ENCODE data around the gene TET3. TPM values are rescaled to one million over a fixed set of nuclear protein-coding genes. Genes with fewer than 3 reads are reported as not detected.

The TET3 gene
- total RNA-seq, 6 experiments from 2014 or later: 3.7 to 6.8 (median 5.1) TPM

GRCh38 chr2:74025971-74026612 is 41.4 kb downstream of the TET3 start:
- H3K4me3 ChIP-seq: no peak overlapping the region
- 50% methylated on average over 3 of the region's 6 CpGs for WGBS (ENCODE audit: insufficient coverage, low coverage, low lambda C conversion rate, missing lambda C conversion rate)
- H3K27me3 ChIP-seq: no peaks in the 10 kb centered on the region
- H3K36me3 ChIP-seq: no peaks in the 10 kb centered on the region
- H3K27ac ChIP-seq: no peak overlapping the region
- H3K9me3 ChIP-seq: no peaks in the 10 kb centered on the region
- TF ChIP-seq POLR2A (IDR thresholded peaks at IDR 0.05) (no peak), CTCF (IDR thresholded peaks at IDR 0.05) (no peak)
- no peaks in the 10 kb centered on the region for H3K4me1 ChIP-seq
- intact Hi-C loops (cut with DNase I): no loop called here
- peak; percentile 30 to 52 (median 39) for ATAC-seq
- DNase-seq: no peak

GRCh38 chr2:74026687-74027241 is 42.1 kb downstream of the TET3 start:
- Histone ChIP-seq H3K4me1 (no peaks in the 10 kb centered on the region), H3K4me3 (no peak overlapping the region), H3K27ac (no peak overlapping the region), H3K9me3 (no peaks in the 10 kb centered on the region), H3K27me3 (no peaks in the 10 kb centered on the region), H3K36me3 (no peaks in the 10 kb centered on the region)
- intact Hi-C loops (cut with DNase I): no loop called here
- ATAC-seq: peak in 3 of 4 donors; percentile 38 to 50 (median 40)
- WGBS (ENCODE audit: insufficient coverage, low coverage, low lambda C conversion rate, missing lambda C conversion rate): 40% methylated on average over 6 of the region's 6 CpGs
- no peak for DNase-seq
- no peak for TF ChIP-seq POLR2A (IDR thresholded peaks at IDR 0.05)
- no peak for TF ChIP-seq CTCF (IDR thresholded peaks at IDR 0.05)

- H3K36me3 ChIP-seq: no peaks in the 10 kb centered on the region
- no peak overlapping the region for H3K27ac ChIP-seq
- H3K9me3 ChIP-seq: no peaks in the 10 kb centered on the region
- ATAC-seq: no peak
- WGBS (ENCODE audit: insufficient coverage, low coverage, low lambda C conversion rate, missing lambda C conversion rate): 88% methylated on average over 1 of the region's 1 CpG
- no peaks in the 10 kb centered on the region for H3K27me3 ChIP-seq
- DNase-seq: no peak
- no peak overlapping the region for H3K4me3 ChIP-seq
- intact Hi-C loops (cut with DNase I): no loop called here
- TF ChIP-seq POLR2A (IDR thresholded peaks at IDR 0.05) (no peak), CTCF (IDR thresholded peaks at IDR 0.05) (no peak)
- no peaks in the 10 kb centered on the region for H3K4me1 ChIP-seq
Measured at GRCh38 chr2:74027496-74027895, 42.8 kb downstream of the TET3 start.

GRCh38 chr2:74028290-74028689 is 43.6 kb downstream of the TET3 start:
- Histone ChIP-seq H3K9me3 (no peaks in the 10 kb centered on the region), H3K27ac (no peak overlapping the region), H3K4me1 (no peaks in the 10 kb centered on the region), H3K27me3 (no peaks in the 10 kb centered on the region), H3K36me3 (no peaks in the 10 kb centered on the region), H3K4me3 (no peak overlapping the region)
- no peak for ATAC-seq
- TF ChIP-seq POLR2A (IDR thresholded peaks at IDR 0.05) (no peak), CTCF (IDR thresholded peaks at IDR 0.05) (no peak)
- intact Hi-C loops (cut with DNase I): no loop called here
- DNase-seq: no peak

- H3K36me3 ChIP-seq: no peaks in the 10 kb centered on the region
- no peaks in the 10 kb centered on the region for H3K4me1 ChIP-seq
Measured at GRCh38 chr2:74028741-74029140, 44.0 kb downstream of the TET3 start.

More at GRCh38 chr2:74028741-74029140, 44.0 kb downstream of the TET3 start:
- Histone ChIP-seq H3K4me3 (no peak overlapping the region), H3K27me3 (no peaks in the 10 kb centered on the region), H3K9me3 (no peaks in the 10 kb centered on the region), H3K27ac (no peak overlapping the region)
- no peak for DNase-seq
- TF ChIP-seq CTCF (IDR thresholded peaks at IDR 0.05) (no peak), POLR2A (IDR thresholded peaks at IDR 0.05) (no peak)
- no peak for ATAC-seq
- intact Hi-C loops (cut with DNase I): no loop called here
